ENCODE measurements around the gene PDCD1.
"Not testable (repeated sequence)": the region's sequence is repeated elsewhere in the genome, so short reads cannot be mapped to it uniquely, and the experiment has no call there.

PDCD1 gene

GRCh38 chr2:241834527-241835210 is 24.0 kb downstream of the PDCD1 start:
- no peak for DNase-seq (ENCODE audit: low read depth in 2 of 2)

DNA sequence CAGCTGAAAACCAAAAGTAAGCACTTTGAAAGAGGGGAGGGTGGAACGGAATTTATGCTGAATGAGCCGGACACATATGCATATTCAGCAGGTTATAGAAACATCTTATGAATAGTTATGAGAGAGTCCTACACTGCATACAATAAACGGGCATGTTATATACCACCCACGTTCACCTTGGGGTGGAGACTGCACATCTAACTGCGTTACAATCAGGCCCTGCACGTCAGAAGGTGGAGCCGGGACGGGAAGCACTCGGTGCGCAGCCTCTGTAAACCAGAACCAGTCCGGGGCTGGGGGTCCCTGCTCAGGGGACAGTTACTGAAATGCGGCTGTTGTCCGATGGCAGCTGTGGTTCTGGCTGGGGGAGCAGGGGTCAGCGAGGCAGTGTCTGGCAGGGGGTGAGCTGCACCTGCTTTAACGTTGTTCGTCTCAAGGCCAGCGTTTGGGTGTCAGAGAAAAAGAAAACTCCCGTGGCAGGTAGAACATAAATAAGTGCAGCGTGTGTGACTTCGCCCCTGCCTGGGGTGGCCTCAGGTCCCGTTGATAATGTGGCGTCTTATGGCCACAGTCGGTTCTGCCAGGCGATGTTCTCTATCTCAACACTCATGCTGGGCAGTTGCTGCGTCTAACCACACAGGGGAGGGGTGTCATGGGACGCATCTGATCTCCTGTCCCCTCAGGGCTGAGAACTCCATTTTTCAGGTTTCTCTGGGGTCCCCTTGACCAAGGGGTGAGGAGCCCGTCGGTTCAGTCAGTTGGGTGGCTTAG is 24.8 kb downstream of the PDCD1 start:
- not testable (repeated sequence) for DNase-seq (ENCODE audit: low read depth in 2 of 2)

GRCh38 chr2:241833101-241833663 is 25.5 kb downstream of the PDCD1 start:
- no peak for DNase-seq (ENCODE audit: low read depth in 2 of 2)

DNA sequence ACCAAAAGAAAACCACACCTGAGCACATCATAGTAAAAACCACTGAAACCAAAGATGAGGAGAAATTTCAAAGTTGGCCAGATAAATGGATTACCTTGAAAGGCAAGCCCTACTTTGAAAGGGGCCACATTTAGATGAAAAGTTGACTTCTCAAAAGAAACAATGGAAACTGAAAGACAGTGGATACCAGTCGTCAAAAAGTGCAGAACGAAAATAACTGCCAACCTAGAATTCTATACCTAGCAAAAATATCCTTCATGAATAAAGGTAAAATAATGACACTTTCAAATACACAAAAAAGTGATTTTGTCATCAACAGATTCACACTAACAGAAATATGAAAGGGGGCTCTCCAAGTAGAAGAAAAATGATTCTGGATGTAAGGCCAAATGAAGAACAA is 31.3 kb downstream of the PDCD1 start:
- no peak for DNase-seq (ENCODE audit: low read depth in 2 of 2)

- not testable (repeated sequence) for DNase-seq (ENCODE audit: low read depth in 2 of 2)
Measured at GRCh38 chr2:241823531-241824437, 34.9 kb downstream of the PDCD1 start.

DNA sequence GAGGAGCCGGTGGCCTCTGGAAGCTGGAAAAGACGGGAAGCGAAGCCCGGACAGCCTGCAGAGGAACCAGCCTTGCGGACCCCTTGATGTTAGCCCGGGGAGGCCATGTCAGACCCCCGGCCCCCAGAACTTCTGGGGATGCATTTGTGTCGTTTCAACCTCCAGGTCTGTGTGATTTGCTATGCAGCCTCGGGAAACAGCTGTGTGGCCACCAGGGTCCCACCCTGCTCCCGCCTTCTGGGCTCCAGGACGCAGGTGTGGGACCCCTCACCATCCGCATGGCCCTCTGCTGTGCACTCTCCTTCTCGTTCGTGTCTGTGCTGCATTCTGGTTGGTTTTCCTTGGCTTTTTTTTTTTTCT is 36.5 kb downstream of the PDCD1 start:
- DNase-seq (ENCODE audit: low read depth in 2 of 2): no peak

DNA sequence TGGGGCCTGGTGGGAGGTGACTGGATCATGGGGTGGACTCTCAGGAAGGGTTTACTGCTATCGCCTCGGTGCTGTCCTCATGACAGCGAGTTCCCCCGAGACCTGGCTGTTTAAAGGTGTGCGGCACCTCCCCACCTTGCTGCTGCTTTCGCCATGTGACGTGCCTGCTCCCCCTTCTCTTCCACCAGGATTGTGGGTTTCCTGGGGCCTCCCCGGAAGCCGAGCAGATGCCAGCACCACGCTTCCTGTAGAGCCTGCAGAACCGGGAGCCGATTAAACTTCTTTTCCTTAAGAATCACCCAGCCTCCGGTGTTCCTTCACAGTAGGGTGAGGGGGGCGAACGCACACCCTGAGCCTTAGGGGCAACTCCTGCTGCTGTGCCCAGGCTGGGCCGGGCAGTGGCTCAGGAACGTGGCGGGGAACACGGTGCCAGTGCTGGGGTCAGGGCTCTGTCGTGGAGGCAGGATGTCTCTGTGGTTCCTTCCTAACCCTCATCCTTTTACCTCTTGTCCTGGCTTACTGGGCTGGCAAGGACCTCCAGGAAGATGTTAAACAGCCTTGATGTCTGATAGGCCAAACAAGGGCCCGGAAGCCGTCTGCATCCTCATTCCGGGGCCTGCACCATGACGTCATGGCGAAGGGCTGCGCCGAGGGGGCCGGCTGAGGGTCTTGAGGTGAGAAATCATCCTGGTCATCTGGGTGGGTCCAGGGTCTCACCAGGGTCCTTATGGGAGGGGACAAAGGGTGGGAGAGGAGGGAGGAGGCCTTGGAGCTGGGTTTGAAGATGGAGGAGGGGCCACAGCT is 37.0 kb downstream of the PDCD1 start:
- DNase-seq (ENCODE audit: low read depth in 2 of 2): no peak

DNA sequence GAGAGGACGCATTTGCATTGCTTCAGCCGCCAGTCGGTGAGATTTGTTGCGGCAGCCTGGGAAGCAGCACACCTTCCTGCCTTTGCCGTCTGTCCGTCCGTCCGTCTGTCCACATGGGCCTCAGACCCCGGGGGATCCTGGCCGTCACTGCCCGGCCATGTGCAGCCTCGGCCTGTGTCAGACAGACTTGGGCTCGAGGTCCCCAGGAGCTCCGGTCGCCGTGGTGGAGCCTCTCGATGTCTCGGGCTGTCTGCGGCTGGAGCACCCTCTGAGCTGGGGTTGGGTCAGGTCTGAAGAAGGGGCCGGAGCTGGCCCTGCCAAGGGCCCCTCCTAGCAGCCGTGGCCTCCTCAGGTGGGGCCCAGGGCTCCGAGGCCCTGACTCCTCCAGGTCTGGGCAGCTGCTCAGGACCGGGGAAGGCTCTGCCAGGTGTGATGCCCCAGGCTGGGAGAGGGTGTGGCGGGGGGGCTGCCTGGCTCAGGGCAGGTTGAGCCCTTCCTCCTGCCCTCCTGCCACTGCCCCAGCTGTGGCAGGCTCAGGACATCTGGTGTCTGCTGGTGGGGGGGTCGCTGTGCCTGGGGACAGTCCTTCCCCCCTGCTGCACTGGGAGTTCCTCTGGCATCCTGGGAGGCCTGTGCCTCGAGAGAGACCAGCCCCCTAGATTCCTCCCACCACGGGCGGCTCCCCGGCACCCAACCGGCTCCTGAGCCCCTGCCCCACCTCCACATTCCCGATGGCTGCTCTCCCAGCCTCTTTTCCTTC is 37.9 kb downstream of the PDCD1 start:
- no peak for DNase-seq (ENCODE audit: low read depth in 2 of 2)

DNA sequence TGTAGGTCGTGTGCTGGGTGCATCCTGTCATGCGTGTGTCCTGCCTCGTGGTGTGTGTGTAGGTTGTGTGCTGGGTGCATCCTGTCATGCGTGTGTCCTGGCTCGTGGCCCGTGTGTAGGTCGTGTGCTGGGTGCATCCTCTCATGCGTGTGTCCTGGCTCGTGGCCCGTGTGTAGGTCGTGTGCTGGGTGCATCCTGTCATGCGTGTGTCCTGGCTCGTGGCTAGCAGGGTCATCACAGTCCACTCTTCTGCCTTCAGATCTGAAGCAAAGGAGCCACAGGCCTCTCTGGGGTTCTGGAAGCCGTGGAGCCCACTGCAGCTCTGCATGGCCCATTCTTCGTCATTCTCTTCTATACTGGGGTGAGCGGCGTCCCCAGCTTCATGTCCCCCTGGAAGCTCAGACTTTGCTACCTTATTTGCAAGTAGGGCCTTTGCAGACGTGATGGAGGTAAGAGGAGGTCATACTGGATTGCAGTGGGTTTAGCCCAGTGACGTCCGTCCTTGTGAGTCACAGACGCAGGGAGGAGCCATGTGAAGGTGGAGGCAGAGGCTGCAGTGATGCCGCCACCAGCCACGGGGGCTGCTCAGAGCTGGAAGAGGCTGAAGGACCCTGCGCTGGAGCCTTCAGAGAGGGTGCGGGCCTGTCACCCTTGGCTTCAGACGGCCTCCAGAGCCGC is 38.6 kb downstream of the PDCD1 start:
- not testable (repeated sequence) for DNase-seq (ENCODE audit: low read depth in 2 of 2)

GRCh38 chr2:241818943-241819270 is 39.8 kb downstream of the PDCD1 start:
- DNase-seq (ENCODE audit: low read depth in 2 of 2): no peak

DNA sequence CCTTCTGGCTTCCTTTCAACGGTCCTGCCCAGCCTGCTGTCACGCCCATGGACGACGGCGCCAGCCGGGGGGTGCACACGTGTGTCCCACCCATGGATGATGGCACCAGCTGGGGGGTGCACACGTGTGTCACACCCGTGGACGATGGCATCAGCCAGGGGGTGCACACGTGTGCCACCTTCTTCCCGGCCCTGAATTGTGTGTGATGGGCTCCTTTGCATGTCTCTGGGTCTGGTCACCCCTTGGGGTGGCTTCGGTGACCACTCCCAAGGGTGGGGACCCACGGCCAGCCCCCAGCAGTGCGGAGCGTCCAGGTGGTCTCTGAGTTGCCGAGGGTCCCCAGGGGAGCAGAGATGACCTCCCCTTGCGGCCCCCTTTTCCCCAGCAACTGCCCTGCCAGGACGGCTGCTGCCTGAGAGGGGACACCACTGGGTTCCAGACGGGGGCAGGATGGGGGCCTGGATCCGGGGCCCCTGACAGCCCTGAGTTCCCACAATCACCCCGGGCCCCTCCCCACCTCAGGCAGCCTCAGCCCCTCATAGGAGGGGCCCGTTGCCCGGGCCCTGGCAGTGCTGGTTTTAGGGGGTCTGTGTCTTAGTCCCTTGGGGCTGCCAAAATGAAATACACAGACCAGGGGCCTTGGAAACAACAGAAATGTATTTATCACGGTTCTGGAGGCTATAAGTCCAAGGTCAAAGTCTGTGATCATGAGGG is 40.3 kb downstream of the PDCD1 start:
- DNase-seq (ENCODE audit: low read depth in 2 of 2): no peak

- not testable (repeated sequence) for DNase-seq (ENCODE audit: low read depth in 2 of 2)
Measured at GRCh38 chr2:241817821-241818215, 40.9 kb downstream of the PDCD1 start.

DNA sequence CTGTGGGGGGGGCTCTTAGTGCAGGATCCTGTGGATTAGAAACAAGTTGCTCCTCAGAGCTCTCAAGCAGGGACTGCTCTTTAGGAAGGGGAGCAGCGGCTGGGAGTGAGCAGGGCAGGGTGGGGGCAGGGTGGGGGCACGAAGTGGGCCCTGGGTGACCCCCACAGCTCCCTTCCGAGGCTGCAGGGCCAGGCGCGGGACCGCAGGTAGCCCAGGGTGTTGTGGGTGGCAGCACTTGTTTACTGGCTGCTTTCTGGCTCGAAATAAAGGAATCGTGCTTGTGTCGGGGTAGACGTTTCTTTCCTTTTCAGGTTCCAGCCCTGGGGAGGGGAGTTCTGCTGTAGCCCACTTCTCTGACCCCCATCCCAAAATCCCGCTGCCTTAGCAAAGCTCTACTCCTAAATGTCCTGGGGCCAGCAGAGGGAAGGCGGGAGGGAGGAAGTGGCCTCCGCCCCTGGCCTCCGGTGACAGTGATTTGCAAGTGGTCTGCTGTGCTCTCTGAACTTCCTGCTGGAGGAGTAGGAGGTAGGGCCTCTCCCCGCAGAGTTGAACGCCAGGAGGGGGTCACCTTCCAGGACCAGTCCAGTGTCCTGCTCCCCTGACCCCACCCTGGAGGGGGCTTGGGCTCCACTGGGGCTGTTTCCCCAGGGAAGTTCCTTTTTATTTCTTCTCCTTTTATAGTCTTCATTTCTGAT is 41.4 kb downstream of the PDCD1 start:
- DNase-seq (ENCODE audit: low read depth in 2 of 2): no peak

DNA sequence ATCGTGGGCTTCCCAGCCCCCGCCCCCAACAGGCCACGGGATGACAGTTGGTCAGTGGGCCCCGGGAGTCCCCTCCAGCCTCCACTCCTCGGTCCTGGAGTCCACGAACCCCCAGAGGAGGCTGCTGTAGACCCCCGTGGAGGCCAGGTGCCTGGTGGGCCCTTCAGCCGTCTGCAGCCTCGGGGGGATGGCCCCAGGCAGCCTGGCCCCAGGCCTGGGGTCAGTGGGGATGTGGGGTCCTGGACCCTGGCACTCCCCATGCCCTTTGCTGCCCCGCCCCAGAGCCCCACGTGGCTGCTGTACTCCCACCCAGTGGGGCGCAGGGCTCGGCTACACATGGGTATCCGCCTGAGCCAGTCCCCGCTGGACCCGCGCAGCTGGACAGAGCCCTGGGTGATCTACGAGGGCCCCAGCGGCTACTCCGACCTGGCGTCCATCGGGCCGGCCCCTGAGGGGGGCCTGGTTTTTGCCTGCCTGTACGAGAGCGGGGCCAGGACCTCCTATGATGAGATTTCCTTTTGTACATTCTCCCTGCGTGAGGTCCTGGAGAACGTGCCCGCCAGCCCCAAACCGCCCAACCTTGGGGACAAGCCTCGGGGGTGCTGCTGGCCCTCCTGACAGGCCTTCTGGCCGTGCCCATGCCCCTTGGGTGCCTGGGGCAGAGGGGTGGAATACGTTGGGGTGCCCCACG is 42.1 kb downstream of the PDCD1 start:
- no peak for DNase-seq (ENCODE audit: low read depth in 2 of 2)

GRCh38 chr2:241815477-241816430 is 42.9 kb downstream of the PDCD1 start:
- no peak for DNase-seq (ENCODE audit: low read depth in 2 of 2)

GRCh38 chr2:241814643-241815476 is 43.8 kb downstream of the PDCD1 start:
- no peak for DNase-seq (ENCODE audit: low read depth in 2 of 2)

Measured in activated CD8-positive, alpha-beta memory T cell treated with anti-CD3 and anti-CD28 coated beads for 4 hours (primary cell).